Gastrocnemius medialis (tissue), 4 donors: ENCODE data around the gene ILDR2. TPM values are rescaled to one million over a fixed set of nuclear protein-coding genes. Genes with fewer than 3 reads are reported as not detected.

Experiments used
- ATAC-seq, 2 donors: fragments of 150-250 bp; one replicate each; pipeline ENCODE4 v1.9.1; 2016
- DNase-seq, 2 donors: peaks; one replicate each; pipeline ENCODE4 v3.0.0-alpha.2; 2019
- H3K27ac ChIP-seq, 4 donors: fragments of 200-600 bp; sonication (generic); 1 replicate in 1 of 4; 2 replicates in 3 of 4; pipeline ENCODE4 v1.5.1; 2016 to 2018; ENCODE audit warnings: mild to moderate bottlenecking in 2 of 4, moderate library complexity in 1 of 4
- H3K27me3 ChIP-seq, 3 donors: fragments of 200-600 bp; sonication (generic) in 2 of 3; 1 replicate in 1 of 3; 2 replicates in 2 of 3; pipeline versions ENCODE4 v1.5.1 to v1.6.0; 2016 to 2019; ENCODE audit warnings: mild to moderate bottlenecking in 1 of 3, moderate library complexity in 1 of 3
- H3K36me3 ChIP-seq, 2 donors: fragments of 200-600 bp; sonication (generic) in 1 of 2; one replicate each; pipeline ENCODE4 v1.5.1; 2017 to 2018
- H3K4me1 ChIP-seq, 2 donors: fragments of 200-600 bp; sonication (generic) in 1 of 2; one replicate each; pipeline ENCODE4 v1.5.1; 2016 to 2017; ENCODE audit warnings: mild to moderate bottlenecking in 2 of 2
- H3K4me3 ChIP-seq, 4 donors: fragments of 200-600 bp; sonication (generic) in 3 of 4; 1 replicate in 1 of 4; 2 replicates in 3 of 4; pipeline ENCODE4 v1.5.1; 2016 to 2019; ENCODE audit warnings: mild to moderate bottlenecking in 2 of 4
- H3K9me3 ChIP-seq, 3 donors: fragments of 200-600 bp; sonication (generic) in 2 of 3; 1 replicate in 1 of 3; 2 replicates in 2 of 3; pipeline ENCODE4 v1.5.1; 2016 to 2019
- CTCF ChIP-seq, 5 experiments: fragments of 450-650 bp in 3 of 5; fragments of 200-600 bp in 2 of 5; sonication (generic) in 2 of 5; IDR thresholded peaks in 4 of 5; conservative IDR thresholded peaks in 1 of 5; 1 replicate in 4 of 5; 2 replicates in 1 of 5; pipeline ENCODE4 v1.5.1; 2016 to 2019; ENCODE audit warnings: antibody characterized with exemption in 5 of 5, mild to moderate bottlenecking in 3 of 5, moderate library complexity in 3 of 5
- POLR2A ChIP-seq, 2 donors: fragments of 450-650 bp; IDR thresholded peaks; one replicate each; pipeline ENCODE4 v1.6.1; 2017; ENCODE audit warnings: antibody characterized with exemption in 2 of 2, mild to moderate bottlenecking in 2 of 2, moderate library complexity in 2 of 2
- in situ Hi-C, 4 donors: fragments of 200-750 bp; cut with MboI; loops; one replicate each; pipeline versions ENCODE4 v1.15.0 to v1.8.0; 2017; ENCODE audit warnings: low sequenced_read_pairs in 4 of 4
- intact Hi-C: fragments of 100-400 bp; cut with DNase I; formaldehyde crosslinking; loops from one replicate; pipeline ENCODE4 v1.15.1; 2023; ENCODE audit warnings: low total_unique reads
- total RNA-seq, 4 donors: library from RNA; depleted of rRNA; stranded (reverse); fragments of >200 nt; gene quantifications; one replicate each; pipeline versions ENCODE4 v1.1.0 to v1.2.3, GENCODE V29; 2016

The ILDR2 gene
- total RNA-seq, 4 donors from 2014 or later = 0.10 to 0.47 (median 0.25) TPM

- TF ChIP-seq POLR2A (IDR thresholded peaks at IDR 0.05) (no peak), CTCF (IDR thresholded peaks at IDR 0.05 in 4 of 5, conservative IDR thresholded peaks at IDR 0.05 in 1 of 5) (no peak)
- no peak for ATAC-seq
- Histone ChIP-seq H3K4me3 (no peak overlapping the region), H3K27ac (no peak overlapping the region), H3K9me3 (no peaks in the 10 kb centered on the region), H3K4me1 (peaks cover 0 to 5% of the 10 kb centered on the region in 2 donors), H3K27me3 (no peaks in the 10 kb centered on the region), H3K36me3 (no peaks in the 10 kb centered on the region)
- DNase-seq = no peak
- in situ Hi-C loops (no loop called here), intact Hi-C loops (no loop called here)
Measured at GRCh38 chr1:166956057-166956850, 19.1 kb downstream of the ILDR2 start.

GRCh38 chr1:166953491-166953890 lies 21.8 kb downstream of the ILDR2 start:
- Histone ChIP-seq H3K9me3 (no peaks in the 10 kb centered on the region), H3K27me3 (no peaks in the 10 kb centered on the region), H3K36me3 (no peaks in the 10 kb centered on the region), H3K4me1 (peaks cover 0 to 5% of the 10 kb centered on the region in 2 donors), H3K4me3 (no peak overlapping the region), H3K27ac (no peak overlapping the region)
- intact Hi-C loops = no loop called here
- ATAC-seq = no peak
- no peak for TF ChIP-seq POLR2A (IDR thresholded peaks at IDR 0.05)
- TF ChIP-seq CTCF (IDR thresholded peaks at IDR 0.05 in 4 of 5, conservative IDR thresholded peaks at IDR 0.05 in 1 of 5) = no peak
- in situ Hi-C loops = no loop called here
- no peak for DNase-seq

- no peak overlapping the region for H3K4me3 ChIP-seq
- ATAC-seq (no peak), DNase-seq (no peak)
- H3K27me3 ChIP-seq = peaks cover 0 to 9% (median 3%) of the 10 kb centered on the region in 3 donors
- peaks cover 0 to 5% of the 10 kb centered on the region in 2 donors for H3K4me1 ChIP-seq
- TF ChIP-seq CTCF (IDR thresholded peaks at IDR 0.05 in 4 of 5, conservative IDR thresholded peaks at IDR 0.05 in 1 of 5) (no peak), POLR2A (IDR thresholded peaks at IDR 0.05) (no peak)
- in situ Hi-C loops (no loop called here), intact Hi-C loops (no loop called here)
- no peak overlapping the region for H3K27ac ChIP-seq
- H3K9me3 ChIP-seq = no peaks in the 10 kb centered on the region
- no peaks in the 10 kb centered on the region for H3K36me3 ChIP-seq
Measured at GRCh38 chr1:166952002-166952746, 23.2 kb downstream of the ILDR2 start.

- intact Hi-C loops (no loop called here), in situ Hi-C loops (no loop called here)
- Histone ChIP-seq H3K27ac (no peak overlapping the region), H3K9me3 (no peaks in the 10 kb centered on the region), H3K36me3 (no peaks in the 10 kb centered on the region), H3K4me3 (no peak overlapping the region), H3K4me1 (peaks cover 0 to 5% of the 10 kb centered on the region in 2 donors), H3K27me3 (peaks cover 0 to 10% (median 4%) of the 10 kb centered on the region in 3 donors)
- no peak for TF ChIP-seq CTCF (IDR thresholded peaks at IDR 0.05 in 4 of 5, conservative IDR thresholded peaks at IDR 0.05 in 1 of 5)
- no peak for TF ChIP-seq POLR2A (IDR thresholded peaks at IDR 0.05)
- DNase-seq (no peak), ATAC-seq (no peak)
Measured at GRCh38 chr1:166951050-166951449, 24.3 kb downstream of the ILDR2 start.
